HepG2 (cell line): ENCODE measurements around the gene VWA7. TPM values are rescaled to one million over a fixed set of nuclear protein-coding genes. Genes with fewer than 3 reads are reported as not detected.

Source experiments
- CC2D1A ChIP-seq: sonication (generic); formaldehyde crosslinking; IDR thresholded peaks from 2 replicates; pipeline ENCODE4 v1.8.1; 2023; ENCODE audit warnings: mild to moderate bottlenecking, missing genetic modification reagents
- GATAD1 ChIP-seq: IDR thresholded peaks from 2 replicates; pipeline ENCODE4 v1.6.1; 2016; ENCODE audit warnings: missing genetic modification reagents, missing compliant biosample characterization
- HMGA1 ChIP-seq: sonication (generic); formaldehyde crosslinking; conservative IDR thresholded peaks from 2 replicates; pipeline ENCODE4 v1.4.0; 2020; ENCODE audit warnings: missing genetic modification reagents
- ZHX2 ChIP-seq, 2 experiments: sonication (generic) in 1 of 2; formaldehyde crosslinking in 1 of 2; IDR thresholded peaks; 2 replicates each; pipeline versions ENCODE4 v1.6.1 to v1.9.0; 2014 to 2022; ENCODE audit warnings: antibody characterized with exemption in 1 of 2, borderline replicate concordance in 1 of 2, inconsistent platforms in 1 of 2, low read depth in 1 of 2, missing genetic modification reagents in 1 of 2
- ZNF331 ChIP-seq: sonication (generic); formaldehyde crosslinking; IDR thresholded peaks from 2 replicates; pipeline ENCODE4 v1.4.0; 2020; ENCODE audit warnings: missing genetic modification reagents
- ZNF407 ChIP-seq: sonication (generic); formaldehyde crosslinking; IDR thresholded peaks from one replicate; pipeline ENCODE4 v1.5.1; 2020; ENCODE audit warnings: mild to moderate bottlenecking, missing genetic modification reagents; ENCODE audit errors: not compliant biosample characterization
- ZNF558 ChIP-seq: sonication (generic); formaldehyde crosslinking; IDR thresholded peaks from 2 replicates; pipeline ENCODE4 v1.9.0; 2022; ENCODE audit warnings: mild to moderate bottlenecking, missing genetic modification reagents, borderline replicate concordance
- ZNF563 ChIP-seq: sonication (generic); formaldehyde crosslinking; IDR thresholded peaks from 2 replicates; pipeline ENCODE4 v1.8.0; 2022; ENCODE audit warnings: mild to moderate bottlenecking, moderate library complexity, missing genetic modification reagents
- polyA plus RNA-seq, 8 experiments: library from polyadenylated mRNA; depleted of rRNA in 3 of 8; stranded (reverse) in 7 of 8; unstranded in 1 of 8; fragments of >200 nt; fragmentation: Illumina TruSeq in 4 of 8; extraction: Trizol in 4 of 8; gene quantifications; 2 replicates each; pipeline versions ENCODE4 v1.2.1 to v1.2.3, GENCODE V29; 2011 to 2016; ENCODE audit warnings: low read depth in 4 of 8, missing spikeins in 1 of 8, mixed read lengths in 1 of 8; ENCODE audit not compliant: insufficient read depth in 1 of 8
- total RNA-seq, 5 experiments: library from RNA; depleted of rRNA; stranded (reverse); fragments of >200 nt; fragmentation: Illumina TruSeq; extraction: Trizol; gene quantifications; 2 replicates each; pipeline ENCODE4 v1.2.3, GENCODE V29; 2016; ENCODE audit warnings: low read depth in 1 of 5

Gene VWA7
- total and polyA plus RNA-seq, 2 of the 13 experiments (the other 11 are each of a cell fraction or from before 2014, with no cell fraction given): 0.86 to 3.3 TPM

GRCh38 chr6:31765910-31766794, 11.0 kb downstream of the VWA7 start (continued):
- TF ChIP-seq ZNF331 (CRISPR knock-in tag): peak; percentile 71; the same call in 1 of the 2 replicates
- peak; percentile 16; the same call in 1 of the 2 replicates for TF ChIP-seq ZNF563 (CRISPR knock-in tag)
- TF ChIP-seq ZNF558: no peak; the same call in 1 of the 2 replicates
- TF ChIP-seq ZHX2 (IDR thresholded peaks at IDR 0.05; ENCODE audit: low read depth): no peak
- TF ChIP-seq ZHX2 (CRISPR knock-in tag; IDR thresholded peaks at IDR 0.05; ENCODE audit: borderline replicate concordance): no peak
- 0 out of 2 replicates have a peak, but pooled peaks have one; percentile 14 for TF ChIP-seq CC2D1A (CRISPR knock-in tag)
- TF ChIP-seq HMGA1 (CRISPR knock-in tag): no peak
- no peak; the same call in 1 of the 2 replicates for TF ChIP-seq GATAD1 (CRISPR knock-in tag)
- peak; percentile 88 for TF ChIP-seq ZNF407 (CRISPR knock-in tag)
